Dermis microvascular lymphatic vessel endothelial cell (primary cell): ENCODE measurements around the gene LCN10. TPM values are rescaled to one million over a fixed set of nuclear protein-coding genes. Genes with fewer than 3 reads are reported as not detected.

Experiments
- DNase-seq, 2 donors: peaks; one replicate each; pipeline versions ENCODE4 v3.0.0 to v3.0.0-alpha.2; 2010; ENCODE audit warnings: low read depth in 2 of 2
- total RNA-seq: library from RNA; depleted of rRNA; stranded (reverse); fragments of >200 nt; gene quantifications from 2 replicates; pipeline ENCODE4 v1.2.1, GENCODE V29; 2014

LCN10 gene
- total RNA-seq, 1 donor from 2014 or later: 0.13 TPM

- DNase-seq: no peak
Observed at GRCh38 chr9:136690104-136690805, 52.5 kb downstream of the LCN10 start.

GRCh38 chr9:136689108-136689460 is 53.7 kb downstream of the LCN10 start:
- DNase-seq: no peak

GRCh38 chr9:136688274-136689107 is 54.2 kb downstream of the LCN10 start:
- no peak for DNase-seq

Other genes with a start within 250 kb of the LCN10 start
- 70.2 and 159 TPM in 2 replicates for gene NOTCH1, start 196.9 kb downstream of the LCN10 start, total RNA-seq
- gene EGFL7, start 80.0 kb downstream of the LCN10 start, total RNA-seq: 330 and 460 TPM in 2 replicates
- gene AGPAT2, start 55.5 kb downstream of the LCN10 start, total RNA-seq: 38.3 and 47.9 TPM in 2 replicates
- gene DIPK1B, start 30.4 kb downstream of the LCN10 start, total RNA-seq: 70.8 and 93.8 TPM in 2 replicates
- 0.13 TPM in 1 of 2 replicates, not detected in the other for gene LCN6, start 5.6 kb upstream of the LCN10 start, total RNA-seq
- not detected in 2 replicates for gene LCN8, start 15.3 kb upstream of the LCN10 start, total RNA-seq
- gene LCN15, start 21.6 kb upstream of the LCN10 start, total RNA-seq: 0.13 TPM in 1 of 2 replicates, not detected in the other
- 54.1 and 58.8 TPM in 2 replicates for gene TMEM141, start 48.4 kb upstream of the LCN10 start, total RNA-seq
- 0.26 and 0.51 TPM in 2 replicates for gene CCDC183, start 53.4 kb upstream of the LCN10 start, total RNA-seq
- 51.1 and 67.6 TPM in 2 replicates for gene RABL6, start 65.0 kb upstream of the LCN10 start, total RNA-seq
- 0.51 and 0.89 TPM in 2 replicates for gene AJM1, start 99.5 kb upstream of the LCN10 start, total RNA-seq
- gene PHPT1, start 106.5 kb upstream of the LCN10 start, total RNA-seq: 207 and 242 TPM in 2 replicates
- 0.64 and 1.1 TPM in 2 replicates for gene MAMDC4, start 109.4 kb upstream of the LCN10 start, total RNA-seq
- gene EDF1, start 123.4 kb upstream of the LCN10 start, total RNA-seq: 236 and 240 TPM in 2 replicates
- gene TRAF2, start 143.6 kb upstream of the LCN10 start, total RNA-seq: 13.0 and 21.9 TPM in 2 replicates
- 130 and 218 TPM in 2 replicates for gene FBXW5, start 201.8 kb upstream of the LCN10 start, total RNA-seq
- gene C8G, start 202.3 kb upstream of the LCN10 start, total RNA-seq: 0.51 and 0.77 TPM in 2 replicates
- gene LCN12, start 209.3 kb upstream of the LCN10 start, total RNA-seq: not detected in 2 replicates
- gene PTGDS, start 234.6 kb upstream of the LCN10 start, total RNA-seq: 0.13 and 0.25 TPM in 2 replicates
- gene LCNL1, start 240.1 kb upstream of the LCN10 start, total RNA-seq: not detected in 2 replicates
- 6.7 and 8.5 TPM in 2 replicates for gene PAXX, start 249.5 kb upstream of the LCN10 start, total RNA-seq